Measurements from ENCODE around the gene BCL7A. TPM values are rescaled to one million over a fixed set of nuclear protein-coding genes. Genes with fewer than 3 reads are reported as not detected.

The BCL7A gene
- total RNA-seq, 1 donor from 2014 or later, result 13.7 TPM

Other genes starting within 250 kb of the BCL7A start
- 26.1 and 50.7 TPM in 2 replicates for gene RHOF, start 228.2 kb upstream of the BCL7A start, total RNA-seq
- 7.1 and 15.2 TPM in 2 replicates for gene SETD1B, start 217.9 kb upstream of the BCL7A start, total RNA-seq
- not detected in 2 replicates for gene HPD, start 163.0 kb upstream of the BCL7A start, total RNA-seq
- gene PSMD9, start 133.1 kb upstream of the BCL7A start, total RNA-seq, result 68.3 and 75.0 TPM in 2 replicates
- gene CFAP251, start 103.3 kb upstream of the BCL7A start, total RNA-seq, result 3.0 and 13.5 TPM in 2 replicates
- 30.7 and 43.9 TPM in 2 replicates for gene MLXIP, start 56.9 kb downstream of the BCL7A start, total RNA-seq
- not detected in 2 replicates for gene IL31, start 152.3 kb downstream of the BCL7A start, total RNA-seq
- 1.4 and 2.7 TPM in 2 replicates for gene LRRC43, start 161.2 kb downstream of the BCL7A start, total RNA-seq
- gene B3GNT4, start 181.8 kb downstream of the BCL7A start, total RNA-seq, result not detected in 2 replicates
- gene DIABLO, start 204.2 kb downstream of the BCL7A start, total RNA-seq, result 80.9 and 83.7 TPM in 2 replicates
- 21.8 and 26.8 TPM in 2 replicates for gene VPS33A, start 244.6 kb downstream of the BCL7A start, total RNA-seq

Data from glomerular endothelial cell (primary cell).